HUDEP-2 (cell line): ENCODE measurements around the gene MS4A8.
"Not testable (repeated sequence)": the region's sequence is repeated elsewhere in the genome, so short reads cannot be mapped to it uniquely, and the experiment has no call there.

ENCODE experiments used
- DNase-seq, 76 experiments: peaks; one replicate each; lab custom pipeline; 2025; ENCODE audit not compliant: unreplicated experiment in 76 of 76; lab: John Stamatoyannopoulos, UW

Gene MS4A8

GRCh38 chr11:60699284-60699691 lies at the start of gene MS4A8:
Gene MS4A8, plus strand, starts transcription at chr11:60699612. Its CDS starts 1,249 bp downstream, at chr11:60700861.
- no peak for DNase-seq

- peak in 1 of 76 experiments; percentile 1 for DNase-seq
These were observed 41.5 kb upstream of the MS4A8 start for GRCh38 chr11:60657888-60658287.

GRCh38 chr11:60658409-60658808 lies 41.0 kb upstream of the MS4A8 start:
- no peak for DNase-seq

GRCh38 chr11:60672255-60672654 lies 27.2 kb upstream of the MS4A8 start:
- DNase-seq, result no peak

GRCh38 chr11:60678231-60678630 lies 21.2 kb upstream of the MS4A8 start:
- DNase-seq, result not testable (repeated sequence)

GRCh38 chr11:60679879-60680278 lies 19.5 kb upstream of the MS4A8 start:
- DNase-seq, result no peak

- DNase-seq, result no peak
These were observed 18.8 kb upstream of the MS4A8 start for GRCh38 chr11:60680455-60681119.

GRCh38 chr11:60684541-60684848 lies 14.9 kb upstream of the MS4A8 start:
- DNase-seq, result not testable (repeated sequence)

- DNase-seq, result no peak
These were observed 7.8 kb upstream of the MS4A8 start for GRCh38 chr11:60691661-60692060.

- no peak for DNase-seq
These were observed 524 bp downstream of the MS4A8 start for GRCh38 chr11:60699936-60700335.

GRCh38 chr11:60700689-60701468 lies 1.5 kb downstream of the MS4A8 start:
- DNase-seq, result peak in 8 of 76 experiments; percentile 0 to 29 (median 11)

- DNase-seq, result no peak
These were observed 2.0 kb downstream of the MS4A8 start for GRCh38 chr11:60701469-60701818.

GRCh38 chr11:60703374-60703773 lies 4.0 kb downstream of the MS4A8 start:
- DNase-seq, result no peak

GRCh38 chr11:60705895-60706294 lies 6.5 kb downstream of the MS4A8 start:
- DNase-seq, result no peak

- DNase-seq, result no peak
These were observed 7.5 kb downstream of the MS4A8 start for GRCh38 chr11:60706931-60707330.

- no peak for DNase-seq
These were observed 11.1 kb downstream of the MS4A8 start for GRCh38 chr11:60710482-60710881.

- DNase-seq, result no peak
These were observed 11.9 kb downstream of the MS4A8 start for GRCh38 chr11:60711276-60711675.

GRCh38 chr11:60713423-60713822 lies 14.0 kb downstream of the MS4A8 start:
- DNase-seq, result not testable (repeated sequence)

- no peak for DNase-seq
These were observed 18.5 kb downstream of the MS4A8 start for GRCh38 chr11:60717956-60718355.

GRCh38 chr11:60718524-60719316 lies 19.3 kb downstream of the MS4A8 start:
- no peak for DNase-seq

GRCh38 chr11:60719391-60719790 lies 20.0 kb downstream of the MS4A8 start:
- no peak for DNase-seq

- DNase-seq, result no peak
These were observed 21.0 kb downstream of the MS4A8 start for GRCh38 chr11:60720460-60720859.
